Stimulated activated CD8-positive, alpha-beta memory T cell treated with anti-CD3 and anti-CD28 coated beads, Interleukin-7, amount 100 ng/mL, for 24 hours (primary cell): Measurements from ENCODE around the gene ADCY9.
"Not testable (repeated sequence)": the region's sequence is repeated elsewhere in the genome, so short reads cannot be mapped to it uniquely, and the experiment has no call there.

Experiments used
- DNase-seq: peaks from one replicate; pipeline ENCODE4 v3.0.0-alpha.2; 2020; ENCODE audit warnings: low read depth

Gene ADCY9

DNA sequence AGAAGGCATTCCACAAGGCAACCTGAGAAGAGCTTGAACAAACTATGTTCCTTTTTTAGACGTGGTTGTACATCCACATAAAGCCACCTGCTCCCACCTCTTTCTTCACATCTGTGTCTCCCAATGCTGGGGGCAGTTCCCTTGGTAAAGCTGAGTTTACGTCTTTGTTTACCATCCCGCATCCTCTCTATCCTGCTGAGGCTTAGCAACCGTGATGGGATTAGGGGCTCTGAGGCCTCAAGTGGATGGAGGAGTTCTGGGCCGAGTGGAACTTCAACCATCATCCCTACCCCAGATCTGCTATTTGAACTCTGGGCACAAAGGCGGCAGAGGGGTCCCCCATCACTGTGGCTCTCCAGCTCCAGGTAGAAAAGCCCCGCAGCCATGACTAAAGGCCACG lies 141.5 kb downstream of the ADCY9 start:
- DNase-seq: no peak

DNA sequence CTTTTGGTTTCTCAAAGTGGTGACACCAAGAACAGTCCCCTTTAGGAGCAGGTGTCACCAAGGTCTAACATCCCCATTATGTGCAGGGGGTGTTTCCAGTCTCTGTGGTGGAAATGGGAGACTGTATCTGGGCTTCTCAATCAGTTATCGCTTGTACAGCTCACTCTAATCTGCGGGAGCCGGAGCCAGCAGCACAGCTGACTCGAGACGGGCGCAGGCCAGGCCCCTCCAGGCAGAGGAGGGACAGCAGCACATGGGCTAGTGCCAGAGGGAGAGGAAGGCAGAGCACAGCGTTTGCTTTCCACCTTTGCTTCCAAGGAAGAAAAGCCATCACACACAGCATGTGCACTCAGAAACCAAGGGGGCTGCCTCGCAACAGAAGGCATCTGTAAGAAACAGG lies 144.5 kb downstream of the ADCY9 start:
- no peak for DNase-seq

DNA sequence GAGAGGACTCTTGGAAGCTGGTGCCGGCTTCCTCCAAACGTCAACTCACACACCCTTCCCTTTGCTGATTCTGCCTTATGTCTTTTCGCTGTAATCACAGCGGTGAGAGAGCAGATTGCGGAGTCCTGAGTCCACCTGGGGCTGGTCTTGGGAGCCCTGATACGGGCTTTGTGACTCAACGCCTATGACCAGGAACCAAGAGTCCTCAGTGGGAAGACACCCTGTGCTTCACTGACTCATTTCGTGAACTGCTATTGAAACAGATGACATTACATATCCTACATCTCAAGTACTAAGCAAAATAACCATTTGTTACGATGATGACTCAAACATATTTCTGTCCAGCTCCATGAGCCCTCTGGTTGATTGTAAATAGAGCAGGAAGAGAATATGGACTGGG lies 145.0 kb downstream of the ADCY9 start:
- DNase-seq: no peak

GRCh38 chr16:3968551-3968950 lies 147.7 kb downstream of the ADCY9 start:
- no peak for DNase-seq

- DNase-seq: no peak
Measured at GRCh38 chr16:3966681-3967080, 149.6 kb downstream of the ADCY9 start.

DNA sequence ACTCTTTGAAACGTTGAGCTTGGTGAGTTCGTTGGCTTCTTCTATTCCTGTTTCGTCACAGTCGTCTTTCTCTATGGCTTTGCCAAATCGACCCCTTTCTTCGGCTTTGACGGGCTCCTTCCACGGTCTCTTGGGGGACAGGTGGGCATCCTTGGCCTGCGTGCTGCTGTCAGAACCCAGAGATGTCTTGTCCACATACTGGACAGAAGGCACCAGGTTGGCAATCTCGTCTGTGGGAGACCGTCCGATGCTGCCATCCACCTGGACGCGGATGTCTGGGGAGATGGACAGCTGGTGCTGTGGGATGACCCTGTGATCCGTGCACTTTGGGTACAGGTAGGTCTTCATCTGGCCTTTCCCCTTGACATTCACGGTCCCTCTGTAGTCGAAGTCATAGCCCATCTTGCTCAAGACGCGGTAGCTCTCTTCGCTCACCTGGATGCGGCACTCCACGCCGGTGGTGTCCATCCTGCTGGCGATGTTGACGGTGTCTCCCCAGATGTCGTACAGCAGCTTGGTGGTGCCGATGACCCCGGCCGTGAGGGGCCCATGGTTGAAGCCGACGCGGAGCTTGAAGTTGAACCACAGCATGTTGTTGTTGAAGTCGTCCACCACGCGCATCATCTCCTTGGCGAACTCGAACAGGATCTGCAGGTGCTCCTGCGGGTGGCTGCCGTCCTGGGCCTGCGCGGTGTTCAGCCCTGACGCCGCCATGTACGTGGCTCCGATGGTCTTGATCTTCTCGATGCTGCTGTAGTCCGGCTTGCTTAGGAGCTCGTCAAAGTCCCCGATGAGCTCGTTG lies 150.3 kb downstream of the ADCY9 start:
- no peak for DNase-seq

DNA sequence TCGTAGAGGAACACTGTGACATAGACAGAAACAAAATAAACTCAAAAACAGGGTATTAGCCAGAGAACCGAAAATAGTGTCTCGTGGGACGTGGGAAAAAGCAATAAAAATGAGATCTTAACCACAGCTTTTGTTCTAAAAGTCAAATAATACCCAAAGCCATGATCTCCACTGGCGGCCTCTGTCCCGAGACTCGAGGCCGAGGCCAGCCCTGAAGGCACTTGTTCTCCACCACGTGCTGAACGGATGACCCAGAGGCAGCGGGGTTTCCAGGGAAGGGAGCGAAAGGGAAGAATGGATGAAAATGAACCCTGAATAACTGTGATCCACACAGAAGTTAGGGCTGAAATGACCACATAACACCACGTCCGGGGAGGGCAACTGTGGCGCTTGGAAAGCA lies 150.9 kb downstream of the ADCY9 start:
- no peak for DNase-seq

DNA sequence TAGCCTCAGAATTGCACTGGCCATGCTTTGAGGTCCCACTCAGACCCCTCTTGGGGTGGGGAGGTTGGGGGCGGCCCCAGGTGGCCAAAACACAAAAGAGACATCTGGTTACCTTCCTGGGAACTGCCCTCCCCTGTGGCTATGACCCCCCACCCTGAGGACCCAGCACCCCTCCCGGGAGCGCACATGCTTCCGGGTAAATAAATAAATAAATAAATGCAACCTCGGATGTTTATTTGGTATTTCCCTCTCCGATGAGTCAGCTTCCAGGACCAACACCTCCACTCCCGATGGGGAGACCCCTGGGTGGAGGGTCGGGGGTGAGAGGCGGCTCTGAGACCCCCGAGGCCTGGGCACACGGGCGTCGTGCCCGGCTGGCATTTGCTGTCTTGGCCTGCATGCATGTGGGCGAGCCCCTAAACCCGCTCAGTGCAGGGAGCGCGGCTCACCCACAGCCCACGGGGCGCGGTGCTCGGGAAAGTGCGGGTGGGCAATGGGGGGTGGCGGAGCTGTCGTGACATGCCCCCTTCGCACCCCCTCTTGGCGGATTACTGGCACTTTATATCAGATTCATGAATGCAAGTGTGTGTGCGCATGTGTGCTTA lies 151.5 kb downstream of the ADCY9 start:
- DNase-seq: no peak

DNA sequence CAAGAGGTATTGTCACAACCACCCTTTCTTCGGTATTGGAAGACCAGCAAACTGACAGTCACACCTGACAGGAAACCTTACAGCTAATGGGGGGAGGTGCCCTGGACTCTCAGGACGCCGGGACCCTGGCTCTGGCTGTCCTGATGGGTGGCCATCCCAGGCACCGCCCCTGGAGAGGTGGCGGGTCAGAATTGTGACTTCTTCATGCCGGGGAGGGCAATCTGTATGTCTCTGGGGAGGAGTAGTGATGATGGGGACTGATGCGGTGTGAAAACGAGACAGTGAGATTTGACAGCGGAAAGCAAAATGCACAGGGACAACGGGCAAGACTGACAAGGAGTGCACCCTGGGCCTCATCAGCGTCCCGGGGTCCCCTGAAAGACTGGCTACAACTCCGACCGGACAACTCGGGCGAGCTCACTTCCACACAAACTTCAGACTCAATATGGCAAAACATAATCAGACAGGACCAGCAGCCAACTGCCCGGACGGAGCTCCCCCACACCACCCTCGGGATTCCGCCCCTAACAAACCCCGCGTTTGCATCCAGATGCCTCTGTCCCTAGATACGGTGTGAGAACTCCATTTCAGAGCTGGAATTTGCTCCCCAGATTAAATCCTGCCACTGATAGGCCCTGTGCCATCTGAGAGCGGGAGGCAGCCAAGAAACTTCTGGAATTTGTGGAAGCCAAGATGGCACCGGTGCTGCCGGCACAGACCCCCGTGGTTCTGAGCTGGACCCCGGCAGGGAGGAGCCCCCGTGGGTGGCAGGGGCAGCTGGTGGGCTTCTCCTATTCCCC lies 152.2 kb downstream of the ADCY9 start:
- DNase-seq: no peak

- DNase-seq: no peak
Measured at GRCh38 chr16:3963203-3963602, 153.0 kb downstream of the ADCY9 start.

GRCh38 chr16:3961449-3961849 lies 154.8 kb downstream of the ADCY9 start:
- DNase-seq: no peak

- not testable (repeated sequence) for DNase-seq
Measured at GRCh38 chr16:3959926-3960590, 156.2 kb downstream of the ADCY9 start.

GRCh38 chr16:3959148-3959547 lies 157.1 kb downstream of the ADCY9 start:
- DNase-seq: no peak

- DNase-seq: no peak
Measured at GRCh38 chr16:3957344-3957980, 158.8 kb downstream of the ADCY9 start.

- no peak for DNase-seq
Measured at GRCh38 chr16:3954411-3954921, 161.8 kb downstream of the ADCY9 start.

DNA sequence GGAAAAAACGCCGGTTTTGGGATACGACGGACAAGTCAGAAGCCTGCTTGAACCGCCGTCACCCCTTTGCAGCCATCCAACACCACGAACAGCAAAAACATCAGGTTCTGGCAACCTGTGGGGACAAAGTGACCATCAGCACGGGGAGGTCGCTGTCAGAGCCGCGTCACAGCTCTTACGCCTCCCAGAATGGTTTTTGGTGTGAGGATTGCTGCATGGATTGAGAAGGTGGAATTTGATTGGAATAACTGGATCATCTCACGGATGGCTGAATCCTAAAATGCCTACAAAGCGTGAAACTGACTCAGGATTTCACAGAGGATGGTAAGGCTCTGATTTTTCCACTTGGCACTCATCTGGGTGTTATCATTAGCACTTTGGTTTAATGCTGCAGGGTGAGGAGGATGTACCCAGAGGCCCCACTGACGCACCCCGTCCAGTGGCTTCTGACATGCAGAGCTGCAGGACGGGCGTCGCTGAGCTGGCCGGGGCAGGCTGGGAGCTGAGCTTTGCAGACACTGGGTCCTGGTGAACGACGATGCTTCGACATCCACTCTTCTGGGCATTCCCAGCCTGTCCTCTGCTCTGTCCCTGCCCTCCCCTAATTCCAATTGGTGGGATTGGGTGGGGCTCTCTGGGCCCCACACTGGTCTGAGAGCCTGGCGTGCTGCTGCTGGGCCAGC lies 162.4 kb downstream of the ADCY9 start:
- DNase-seq: no peak

DNA sequence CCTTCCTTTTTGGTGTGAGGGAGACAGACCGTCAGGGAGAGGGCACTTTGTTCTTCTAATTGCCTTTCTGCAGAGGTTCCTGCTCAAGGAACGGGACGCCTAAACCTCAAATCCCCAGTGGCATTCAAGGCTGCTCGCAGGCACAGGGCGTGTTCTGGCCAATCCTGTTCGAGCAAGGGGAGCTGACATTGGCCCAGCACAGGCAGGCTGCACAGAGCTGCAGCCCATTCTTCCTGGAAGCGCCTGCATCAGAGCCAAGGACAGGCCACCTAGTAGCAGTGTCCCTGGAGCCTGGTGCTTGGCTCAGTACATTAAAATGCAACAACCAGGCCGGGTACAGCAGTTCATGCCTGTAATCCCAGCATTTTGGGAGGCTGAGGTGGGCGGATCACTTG lies 163.5 kb downstream of the ADCY9 start:
- DNase-seq: no peak

GRCh38 chr16:3951861-3952736 lies 164.1 kb downstream of the ADCY9 start:
- no peak for DNase-seq

DNA sequence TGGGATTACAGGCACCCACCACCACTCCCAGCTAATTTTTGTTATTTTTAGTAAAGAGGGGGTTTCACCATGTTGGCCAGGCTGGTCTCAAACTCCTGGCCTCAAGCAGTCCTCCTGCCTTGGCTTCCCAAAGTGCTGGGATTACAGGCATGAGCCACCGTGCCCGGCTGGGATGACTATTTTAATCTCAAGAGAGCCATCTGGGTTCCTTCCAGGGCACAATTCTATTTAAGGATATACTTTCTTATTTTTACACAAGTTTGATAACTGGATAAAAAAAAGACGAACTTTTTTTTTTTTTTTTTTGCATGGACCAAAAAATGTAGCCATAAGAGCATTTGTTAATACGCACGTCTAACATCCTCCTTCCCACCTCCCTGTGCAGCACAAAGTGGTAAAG lies 164.9 kb downstream of the ADCY9 start:
- not testable (repeated sequence) for DNase-seq
